Measurements from ENCODE around the gene C6orf132. TPM values are rescaled to one million over a fixed set of nuclear protein-coding genes. Genes with fewer than 3 reads are reported as not detected.

Gene C6orf132
- total RNA-seq, 4 donors from 2014 or later = 0.83 to 2.1 (median 1.6) TPM

GRCh38 chr6:42136508-42137193, 5.8 kb downstream of the C6orf132 start:
- Histone ChIP-seq H3K27ac (replicated peaks in 1 of 4) (no peak overlapping the region), H3K9me3 (no peaks in the 10 kb centered on the region), H3K4me3 (no peak overlapping the region), H3K27me3 (peaks cover 0 to 23% (median 3%) of the 10 kb centered on the region in 4 donors), H3K36me3 (no peaks in the 10 kb centered on the region), H3K4me1 (peaks cover under 1 to 3% (median 3%) of the 10 kb centered on the region in 4 donors)
- intact Hi-C loops (cut with DNase I) = no loop called here
- TF ChIP-seq POLR2AphosphoS5 (IDR thresholded peaks at IDR 0.05) (no peak), CTCF (IDR thresholded peaks at IDR 0.05) (no peak), POLR2A (IDR thresholded peaks at IDR 0.05; ENCODE audit: low read depth) (no peak), EP300 (IDR thresholded peaks at IDR 0.05) (no peak)
- no peak for DNase-seq (ENCODE audit: extremely low spot score)
- WGBS = 63% methylated on average over 12 of the region's 14 CpGs

- no peak for TF ChIP-seq POLR2AphosphoS5 (IDR thresholded peaks at IDR 0.05)
- no peak for TF ChIP-seq CTCF (IDR thresholded peaks at IDR 0.05)
- TF ChIP-seq EP300 (IDR thresholded peaks at IDR 0.05) = no peak
- no peak for TF ChIP-seq POLR2A (IDR thresholded peaks at IDR 0.05; ENCODE audit: low read depth)
- DNase-seq (ENCODE audit: extremely low spot score) = no peak
- Histone ChIP-seq H3K27ac (replicated peaks in 1 of 4) (no peak overlapping the region), H3K4me3 (no peak overlapping the region), H3K9me3 (no peaks in the 10 kb centered on the region), H3K36me3 (no peaks in the 10 kb centered on the region), H3K4me1 (peaks cover 0 to 3% (median 0%) of the 10 kb centered on the region in 4 donors), H3K27me3 (peaks cover 0 to 18% (median 0%) of the 10 kb centered on the region in 4 donors)
- WGBS = 92% methylated on average over 2 of the region's 2 CpGs
- intact Hi-C loops (cut with DNase I) = no loop called here
Observed at GRCh38 chr6:42135722-42136121, 6.7 kb downstream of the C6orf132 start.

- Histone ChIP-seq H3K9me3 (no peaks in the 10 kb centered on the region), H3K36me3 (no peaks in the 10 kb centered on the region), H3K27ac (replicated peaks in 1 of 4) (no peak overlapping the region), H3K4me1 (peaks cover 0 to 3% (median 0%) of the 10 kb centered on the region in 4 donors), H3K27me3 (peaks cover 0 to 16% (median 0%) of the 10 kb centered on the region in 4 donors), H3K4me3 (no peak overlapping the region)
- WGBS = 89% methylated on average over 10 of the region's 12 CpGs
- no peak for DNase-seq (ENCODE audit: extremely low spot score)
- intact Hi-C loops (cut with DNase I) = no loop called here
- TF ChIP-seq POLR2A (IDR thresholded peaks at IDR 0.05; ENCODE audit: low read depth) (no peak), POLR2AphosphoS5 (IDR thresholded peaks at IDR 0.05) (no peak), CTCF (IDR thresholded peaks at IDR 0.05) (no peak), EP300 (IDR thresholded peaks at IDR 0.05) (no peak)
Observed at GRCh38 chr6:42135161-42135560, 7.3 kb downstream of the C6orf132 start.

GRCh38 chr6:42133926-42134325, 8.5 kb downstream of the C6orf132 start:
- no peak overlapping the region for H3K27ac ChIP-seq (replicated peaks in 1 of 4)
- no peaks in the 10 kb centered on the region for H3K4me1 ChIP-seq
- H3K9me3 ChIP-seq = no peaks in the 10 kb centered on the region
- TF ChIP-seq POLR2A (IDR thresholded peaks at IDR 0.05; ENCODE audit: low read depth) (no peak), CTCF (IDR thresholded peaks at IDR 0.05) (no peak), EP300 (IDR thresholded peaks at IDR 0.05) (no peak), POLR2AphosphoS5 (IDR thresholded peaks at IDR 0.05) (no peak)
- no peak for DNase-seq (ENCODE audit: extremely low spot score)
- intact Hi-C loops (cut with DNase I) = no loop called here
- H3K27me3 ChIP-seq = peaks cover 0 to 16% (median 0%) of the 10 kb centered on the region in 4 donors
- H3K4me3 ChIP-seq = no peak overlapping the region
- H3K36me3 ChIP-seq = no peaks in the 10 kb centered on the region
- 90% methylated on average over 4 of the region's 4 CpGs for WGBS

Measured in esophagus muscularis mucosa (tissue), 4 donors.